Keratinocyte (primary cell): ENCODE results near the gene PRKCE. TPM values are rescaled to one million over a fixed set of nuclear protein-coding genes. Genes with fewer than 3 reads are reported as not detected.

Source experiments
- DNase-seq: peaks from one replicate; pipeline ENCODE4 v3.0.0-alpha.2; 2011; ENCODE audit warnings: low read depth, missing footprints, low spot score
- FAIRE-seq: peaks from 2 replicates; lab custom pipeline; 2011; peaks lifted over from hg19 to GRCh38; lab: Jason Lieb, UNC
- H2AFZ ChIP-seq: 2 replicates; pipeline ENCODE4 v1.6.0; 2012; ENCODE audit warnings: low read length, control low read depth, inconsistent platforms; ENCODE audit not compliant: control insufficient read depth
- H3K27ac ChIP-seq: 2 replicates; pipeline ENCODE4 v1.5.1; 2011; ENCODE audit warnings: low read length; ENCODE audit not compliant: control insufficient read depth, insufficient read depth
- H3K27me3 ChIP-seq: 3 replicates; pipeline ENCODE4 v1.6.0; 2011; ENCODE audit warnings: low read length; ENCODE audit not compliant: control insufficient read depth, insufficient read depth; ENCODE audit errors: extremely low read depth
- H3K36me3 ChIP-seq, 2 experiments: 2 replicates in 1 of 2; 3 replicates in 1 of 2; pipeline ENCODE4 v1.5.1; 2011; ENCODE audit warnings: low read length in 2 of 2, mild to moderate bottlenecking in 1 of 2; ENCODE audit not compliant: control insufficient read depth in 2 of 2, insufficient read depth in 2 of 2; ENCODE audit errors: extremely low read depth in 1 of 2
- H3K4me1 ChIP-seq: 3 replicates; pipeline ENCODE4 v1.5.1; 2011; ENCODE audit warnings: low read length; ENCODE audit not compliant: control insufficient read depth, insufficient read depth; ENCODE audit errors: extremely low read depth
- H3K4me2 ChIP-seq: 3 replicates; pipeline ENCODE4 v1.6.0; 2011; ENCODE audit warnings: low read depth, low read length; ENCODE audit not compliant: control insufficient read depth, insufficient read depth; ENCODE audit errors: extremely low read depth
- H3K4me3 ChIP-seq, 3 experiments: fragments of 200-600 bp in 1 of 3; sonication (generic) in 1 of 3; 2 replicates in 2 of 3; 3 replicates in 1 of 3; pipeline ENCODE4 v1.5.1; 2011 to 2016; ENCODE audit warnings: low read length in 3 of 3, mild to moderate bottlenecking in 3 of 3, control low read depth in 2 of 3, inconsistent platforms in 1 of 3, low read depth in 1 of 3, mixed read lengths in 1 of 3, mixed run types in 1 of 3, moderate library complexity in 1 of 3; ENCODE audit not compliant: control insufficient read depth in 2 of 3, insufficient read depth in 2 of 3; ENCODE audit errors: extremely low read depth in 1 of 3
- H3K79me2 ChIP-seq: 2 replicates; pipeline ENCODE4 v1.6.0; 2012; ENCODE audit warnings: low read length; ENCODE audit not compliant: control insufficient read depth, insufficient read depth
- H3K9ac ChIP-seq: 3 replicates; pipeline ENCODE4 v1.6.0; 2011; ENCODE audit warnings: low read length; ENCODE audit not compliant: control insufficient read depth, insufficient read depth; ENCODE audit errors: extremely low read depth
- H3K9me1 ChIP-seq: 3 replicates; pipeline ENCODE4 v1.6.0; 2011; ENCODE audit warnings: low read length; ENCODE audit not compliant: control insufficient read depth, insufficient read depth; ENCODE audit errors: extremely low read depth
- H3K9me3 ChIP-seq: 2 replicates; pipeline ENCODE4 v1.5.1; 2012; ENCODE audit warnings: low read depth, low read length; ENCODE audit not compliant: control insufficient read depth
- H4K20me1 ChIP-seq: 3 replicates; pipeline ENCODE4 v1.6.0; 2011; ENCODE audit warnings: low read length; ENCODE audit not compliant: control insufficient read depth, insufficient read depth; ENCODE audit errors: extremely low read depth
- EZH2 ChIP-seq: IDR thresholded peaks from one replicate; pipeline ENCODE4 v1.6.1; 2012; ENCODE audit warnings: inconsistent platforms, mild to moderate bottlenecking, low read length, moderate library complexity
- dilution Hi-C: fragments of 300-500 bp; cut with MboI; formaldehyde crosslinking; loops from one replicate; pipeline ENCODE4 v1.7.0; 2020; ENCODE audit warnings: low sequenced_read_pairs; ENCODE audit not compliant: extremely low pct_ligation_motif_present
- polyA plus RNA-seq, 5 experiments: library from polyadenylated mRNA; depleted of rRNA in 3 of 5; stranded (reverse) in 3 of 5; stranded (forward) in 1 of 5; unstranded in 1 of 5; fragments of >200 nt; gene quantifications; 1 replicate in 1 of 5; 2 replicates in 3 of 5; 3 replicates in 1 of 5; pipeline versions ENCODE4 v1.2.1 to v1.2.3, GENCODE V29; 2011 to 2012; ENCODE audit warnings: missing spikeins in 2 of 5, low read depth in 1 of 5, low replicate concordance in 1 of 5
- TF ChIP-seq, protein P1 (sequence below), 3 experiments: IDR thresholded peaks in 1 of 3; conservative IDR thresholded peaks in 1 of 3; optimal IDR thresholded peaks in 1 of 3; 2 replicates in 2 of 3; 3 replicates in 1 of 3; pipeline versions ENCODE3 to v1.5.1; 2011; ENCODE audit warnings: low read length in 3 of 3, mild to moderate bottlenecking in 3 of 3, moderate library complexity in 2 of 3, control low read depth in 1 of 3, inconsistent platforms in 1 of 3; ENCODE audit not compliant: insufficient read depth in 2 of 3; ENCODE audit errors: extremely low read depth in 1 of 3

PRKCE gene
- polyA plus RNA-seq, 1 donor (not counting 4 experiments of a cell fraction or from before 2014, with no cell fraction given) = 2.0 TPM

DNA sequence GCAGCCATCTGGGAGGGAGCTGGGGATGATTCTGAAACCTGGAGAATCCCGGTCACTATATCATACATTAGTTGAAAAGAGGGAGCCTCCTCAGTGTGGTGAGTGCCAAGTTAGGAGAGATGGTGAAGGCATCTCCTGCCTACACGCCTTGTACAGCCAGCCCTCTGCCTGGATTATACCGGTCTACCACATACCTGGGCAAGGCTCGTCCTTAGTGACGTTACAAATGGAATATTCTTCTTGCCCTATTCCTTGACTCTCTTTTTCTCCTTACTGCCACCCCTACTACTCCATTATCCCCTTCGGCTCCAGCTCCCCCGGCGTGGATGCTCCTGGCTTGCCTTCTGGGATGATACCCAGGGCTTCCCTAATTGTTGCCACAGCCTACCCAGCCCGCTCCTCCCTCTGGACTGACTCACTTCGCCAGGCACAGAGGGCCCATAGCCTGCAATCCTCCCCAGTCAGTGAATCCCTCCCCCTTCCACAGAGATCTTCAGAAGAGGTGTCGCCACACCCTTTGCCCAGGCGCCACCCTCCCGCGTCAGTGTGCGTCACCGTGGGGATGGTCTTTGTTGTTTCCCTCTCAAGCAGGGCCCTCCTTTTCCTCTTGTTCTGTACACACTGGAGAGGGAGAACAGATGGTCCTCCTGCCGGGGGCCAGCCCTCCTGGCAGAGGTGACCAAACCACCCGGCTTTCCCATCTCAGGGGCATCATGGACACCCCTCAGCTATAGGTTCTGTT is 530.5 kb downstream of the PRKCE start:
- dilution Hi-C loops = no loop called here
- Histone ChIP-seq H3K4me2 (no peak overlapping the region), H2AFZ (no peak overlapping the region), H3K9me1 (no peaks in the 10 kb centered on the region), H3K27me3 (no peaks in the 10 kb centered on the region), H3K27ac (no peak overlapping the region), H3K4me3 (no peak overlapping the region), H3K4me1 (peaks cover 13% of the 10 kb centered on the region), H3K9ac (no peak overlapping the region), H3K79me2 (no peaks in the 10 kb centered on the region), H3K9me3 (no peaks in the 10 kb centered on the region), H3K36me3 (no peaks in the 10 kb centered on the region), H4K20me1 (no peaks in the 10 kb centered on the region)
- FAIRE-seq (no peak), DNase-seq (no peak)
- no peak for TF ChIP-seq EZH2
- TF ChIP-seq, protein P1, sequence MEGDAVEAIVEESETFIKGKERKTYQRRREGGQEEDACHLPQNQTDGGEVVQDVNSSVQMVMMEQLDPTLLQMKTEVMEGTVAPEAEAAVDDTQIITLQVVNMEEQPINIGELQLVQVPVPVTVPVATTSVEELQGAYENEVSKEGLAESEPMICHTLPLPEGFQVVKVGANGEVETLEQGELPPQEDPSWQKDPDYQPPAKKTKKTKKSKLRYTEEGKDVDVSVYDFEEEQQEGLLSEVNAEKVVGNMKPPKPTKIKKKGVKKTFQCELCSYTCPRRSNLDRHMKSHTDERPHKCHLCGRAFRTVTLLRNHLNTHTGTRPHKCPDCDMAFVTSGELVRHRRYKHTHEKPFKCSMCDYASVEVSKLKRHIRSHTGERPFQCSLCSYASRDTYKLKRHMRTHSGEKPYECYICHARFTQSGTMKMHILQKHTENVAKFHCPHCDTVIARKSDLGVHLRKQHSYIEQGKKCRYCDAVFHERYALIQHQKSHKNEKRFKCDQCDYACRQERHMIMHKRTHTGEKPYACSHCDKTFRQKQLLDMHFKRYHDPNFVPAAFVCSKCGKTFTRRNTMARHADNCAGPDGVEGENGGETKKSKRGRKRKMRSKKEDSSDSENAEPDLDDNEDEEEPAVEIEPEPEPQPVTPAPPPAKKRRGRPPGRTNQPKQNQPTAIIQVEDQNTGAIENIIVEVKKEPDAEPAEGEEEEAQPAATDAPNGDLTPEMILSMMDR (optimal IDR thresholded peaks at IDR 0.05 in 1 of 3, IDR thresholded peaks at IDR 0.05 in 1 of 3, conservative IDR thresholded peaks at IDR 0.05 in 1 of 3; ENCODE audit: extremely low read depth in 1 of 3, insufficient read depth in 2 of 3, low read length in 3 of 3) = no peak

DNA sequence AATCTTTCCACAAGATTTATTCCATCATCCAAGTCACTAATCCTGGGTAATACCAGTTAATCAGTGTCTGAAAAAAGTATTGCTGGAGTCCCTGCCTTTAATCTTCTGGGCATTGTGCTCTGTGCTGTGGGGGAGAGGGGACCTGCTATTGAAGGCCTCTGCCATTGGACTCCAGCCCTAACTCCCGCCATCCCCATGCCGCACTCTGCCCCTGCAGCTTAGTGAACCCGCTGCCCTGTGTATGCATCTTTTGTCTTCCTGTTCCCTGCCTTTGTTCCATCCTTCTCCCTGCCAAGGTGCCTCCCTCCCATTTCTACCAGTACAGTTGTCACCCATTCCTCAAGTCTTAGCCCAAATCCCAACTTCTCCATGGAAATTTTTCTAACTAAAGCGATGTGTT is 532.0 kb downstream of the PRKCE start:
- H3K36me3 ChIP-seq = no peaks in the 10 kb centered on the region
- H2AFZ ChIP-seq = no peak overlapping the region
- no peaks in the 10 kb centered on the region for H3K27me3 ChIP-seq
- DNase-seq (no peak), FAIRE-seq (no peak)
- dilution Hi-C loops = no loop called here
- no peaks in the 10 kb centered on the region for H3K9me1 ChIP-seq
- no peak overlapping the region for H3K27ac ChIP-seq
- TF ChIP-seq EZH2 = no peak
- TF ChIP-seq, protein P1 (optimal IDR thresholded peaks at IDR 0.05 in 1 of 3, IDR thresholded peaks at IDR 0.05 in 1 of 3, conservative IDR thresholded peaks at IDR 0.05 in 1 of 3; ENCODE audit: extremely low read depth in 1 of 3, insufficient read depth in 2 of 3, low read length in 3 of 3) = no peak
- no peak overlapping the region for H3K4me2 ChIP-seq
- no peaks in the 10 kb centered on the region for H4K20me1 ChIP-seq
- no peaks in the 10 kb centered on the region for H3K9me3 ChIP-seq
- peaks cover 15% of the 10 kb centered on the region for H3K4me1 ChIP-seq
- H3K79me2 ChIP-seq = no peaks in the 10 kb centered on the region
- no peak overlapping the region for H3K9ac ChIP-seq
- no peak overlapping the region for H3K4me3 ChIP-seq
